Upper lobe of right lung (tissue), 1 donor: ENCODE data around the gene OCRL. TPM values are rescaled to one million over a fixed set of nuclear protein-coding genes. Genes with fewer than 3 reads are reported as not detected.

Experiments
- ATAC-seq: fragments of 200-7000 bp; cut with Tn5 transposase; one replicate; pipeline ENCODE4 v1.9.1; 2020; ENCODE audit warnings: mild to moderate bottlenecking, moderate library complexity
- DNase-seq: peaks from one replicate; pipeline ENCODE4 v3.0.0-alpha.2; 2020
- H3K27ac ChIP-seq: fragments of 200-600 bp; one replicate; pipeline ENCODE4 v1.8.0; 2022
- H3K27me3 ChIP-seq: fragments of 200-600 bp; one replicate; pipeline ENCODE4 v1.8.0; 2022; ENCODE audit warnings: mild to moderate bottlenecking
- H3K36me3 ChIP-seq: fragments of 200-600 bp; one replicate; pipeline ENCODE4 v1.8.0; 2022
- H3K4me1 ChIP-seq: fragments of 200-600 bp; one replicate; pipeline ENCODE4 v1.8.0; 2022
- H3K4me3 ChIP-seq: fragments of 200-600 bp; one replicate; pipeline ENCODE4 v1.8.0; 2022; ENCODE audit warnings: mild to moderate bottlenecking
- H3K9me3 ChIP-seq: fragments of 200-600 bp; one replicate; pipeline ENCODE4 v1.8.0; 2022
- intact Hi-C: fragments of 100-400 bp; cut with DNase I; formaldehyde crosslinking; loops from one replicate; pipeline ENCODE4 v1.11.0; 2022
- total RNA-seq: library from RNA; stranded (reverse); fragmentation: NEBNext Ultra II Directional; extraction: Animal tissue kit (Norgen Biotek cat#: 25700); gene quantifications from one replicate; pipeline ENCODE4 v1.2.1, GENCODE V29; 2021
- TF ChIP-seq, protein P1 (sequence below): fragments of 200-600 bp; IDR thresholded peaks from one replicate; pipeline ENCODE4 v1.8.0; 2022; ENCODE audit warnings: antibody characterized with exemption
- donor health status: DM: no; HTN: yes; CAD: no; lungs with severe emphysema.

OCRL gene
- total RNA-seq, 1 donor from 2014 or later: 20.5 TPM

DNA sequence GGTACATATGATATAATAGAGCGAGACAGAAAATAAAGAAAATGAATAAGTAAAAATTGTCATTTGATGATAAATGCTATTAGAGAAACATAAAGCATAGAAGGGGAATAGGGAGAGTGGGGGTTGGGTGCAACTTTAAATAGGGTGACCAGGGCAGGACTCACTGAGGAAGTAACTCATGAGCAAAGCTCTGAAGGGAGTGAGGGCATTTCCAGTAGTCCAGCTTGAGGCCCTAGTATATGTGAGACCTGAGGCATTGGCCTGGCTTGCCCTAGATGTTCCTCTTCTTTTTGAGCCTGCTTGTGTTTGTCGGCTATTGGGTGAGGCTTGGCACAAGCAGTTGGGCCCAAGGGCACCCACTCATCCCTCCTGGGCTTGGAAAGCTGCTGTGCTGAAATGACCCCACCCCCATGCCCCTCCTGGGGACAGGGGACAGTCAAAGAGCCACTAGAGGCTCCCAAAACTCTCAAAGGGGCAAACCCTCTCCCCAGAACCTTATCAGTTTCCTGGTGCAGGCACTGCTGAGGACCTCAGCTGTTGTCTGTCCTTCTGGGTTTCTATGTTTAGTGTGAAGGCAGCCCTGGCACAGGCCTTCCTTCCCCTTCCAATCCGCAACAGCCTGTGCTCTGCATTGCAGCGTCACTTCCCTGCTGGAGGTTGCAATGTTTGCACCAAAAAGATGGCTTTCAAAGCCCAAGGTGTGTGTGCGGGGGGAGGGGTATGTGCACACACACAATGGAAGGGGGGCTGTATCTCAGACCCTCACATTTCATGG, 74.6 kb downstream of the OCRL start:
- Histone ChIP-seq H3K9me3 (no peaks in the 10 kb centered on the region), H3K4me1 (no peaks in the 10 kb centered on the region), H3K36me3 (no peaks in the 10 kb centered on the region), H3K27me3 (no peaks in the 10 kb centered on the region), H3K4me3 (no peak overlapping the region), H3K27ac (no peak overlapping the region)
- TF ChIP-seq, protein P1, sequence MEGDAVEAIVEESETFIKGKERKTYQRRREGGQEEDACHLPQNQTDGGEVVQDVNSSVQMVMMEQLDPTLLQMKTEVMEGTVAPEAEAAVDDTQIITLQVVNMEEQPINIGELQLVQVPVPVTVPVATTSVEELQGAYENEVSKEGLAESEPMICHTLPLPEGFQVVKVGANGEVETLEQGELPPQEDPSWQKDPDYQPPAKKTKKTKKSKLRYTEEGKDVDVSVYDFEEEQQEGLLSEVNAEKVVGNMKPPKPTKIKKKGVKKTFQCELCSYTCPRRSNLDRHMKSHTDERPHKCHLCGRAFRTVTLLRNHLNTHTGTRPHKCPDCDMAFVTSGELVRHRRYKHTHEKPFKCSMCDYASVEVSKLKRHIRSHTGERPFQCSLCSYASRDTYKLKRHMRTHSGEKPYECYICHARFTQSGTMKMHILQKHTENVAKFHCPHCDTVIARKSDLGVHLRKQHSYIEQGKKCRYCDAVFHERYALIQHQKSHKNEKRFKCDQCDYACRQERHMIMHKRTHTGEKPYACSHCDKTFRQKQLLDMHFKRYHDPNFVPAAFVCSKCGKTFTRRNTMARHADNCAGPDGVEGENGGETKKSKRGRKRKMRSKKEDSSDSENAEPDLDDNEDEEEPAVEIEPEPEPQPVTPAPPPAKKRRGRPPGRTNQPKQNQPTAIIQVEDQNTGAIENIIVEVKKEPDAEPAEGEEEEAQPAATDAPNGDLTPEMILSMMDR: no peak
- intact Hi-C loops: no loop called here
- no peak for ATAC-seq
- DNase-seq: no peak

DNA sequence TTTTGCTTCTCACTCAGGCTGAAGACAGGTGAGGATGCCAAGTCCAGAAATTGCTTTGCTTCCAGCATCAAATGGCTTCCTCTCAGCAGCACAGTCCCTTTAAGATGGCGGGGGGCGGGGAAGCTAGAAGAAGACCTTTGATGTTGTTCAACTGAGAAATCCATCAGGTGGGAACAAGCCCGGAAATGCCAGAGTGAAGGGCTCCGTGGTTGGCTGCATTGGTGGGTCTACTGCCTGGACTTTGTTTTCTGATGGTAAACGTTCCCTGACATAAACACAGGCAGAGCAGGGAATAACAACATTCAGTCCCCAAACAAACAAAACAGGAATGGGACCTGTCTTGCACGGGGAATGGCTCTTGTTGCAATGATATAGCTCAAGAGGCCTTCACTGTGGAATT, 77.4 kb downstream of the OCRL start:
- Histone ChIP-seq H3K9me3 (no peaks in the 10 kb centered on the region), H3K27ac (no peak overlapping the region), H3K4me3 (no peak overlapping the region), H3K36me3 (no peaks in the 10 kb centered on the region), H3K27me3 (no peaks in the 10 kb centered on the region), H3K4me1 (no peaks in the 10 kb centered on the region)
- no peak for DNase-seq
- intact Hi-C loops: no loop called here
- no peak for ATAC-seq
- TF ChIP-seq, protein P1: no peak

DNA sequence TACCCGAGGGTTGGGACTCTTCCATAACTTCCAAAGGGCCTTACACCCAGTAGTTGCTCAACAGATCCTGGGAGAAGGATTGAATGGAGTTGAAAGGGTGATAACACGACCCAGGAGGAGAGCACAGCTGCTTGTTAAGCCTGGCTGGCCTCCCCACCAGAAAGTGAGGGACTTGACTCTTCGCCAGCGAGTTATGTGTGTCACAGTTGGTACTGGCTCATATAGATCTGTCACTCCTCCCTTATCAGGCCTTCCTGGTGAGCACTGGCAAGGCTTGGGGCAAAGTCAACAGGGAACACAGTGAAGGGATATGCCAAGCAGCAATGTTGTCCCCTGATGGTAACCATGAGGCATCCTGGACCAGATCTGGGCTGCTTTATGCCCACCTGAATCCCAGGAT, 78.9 kb downstream of the OCRL start:
- DNase-seq (no peak), ATAC-seq (no peak)
- H3K27ac ChIP-seq: no peak overlapping the region
- no peaks in the 10 kb centered on the region for H3K36me3 ChIP-seq
- intact Hi-C loops: no loop called here
- no peaks in the 10 kb centered on the region for H3K4me1 ChIP-seq
- H3K4me3 ChIP-seq: no peak overlapping the region
- TF ChIP-seq, protein P1: no peak
- H3K27me3 ChIP-seq: no peaks in the 10 kb centered on the region
- no peaks in the 10 kb centered on the region for H3K9me3 ChIP-seq

DNA sequence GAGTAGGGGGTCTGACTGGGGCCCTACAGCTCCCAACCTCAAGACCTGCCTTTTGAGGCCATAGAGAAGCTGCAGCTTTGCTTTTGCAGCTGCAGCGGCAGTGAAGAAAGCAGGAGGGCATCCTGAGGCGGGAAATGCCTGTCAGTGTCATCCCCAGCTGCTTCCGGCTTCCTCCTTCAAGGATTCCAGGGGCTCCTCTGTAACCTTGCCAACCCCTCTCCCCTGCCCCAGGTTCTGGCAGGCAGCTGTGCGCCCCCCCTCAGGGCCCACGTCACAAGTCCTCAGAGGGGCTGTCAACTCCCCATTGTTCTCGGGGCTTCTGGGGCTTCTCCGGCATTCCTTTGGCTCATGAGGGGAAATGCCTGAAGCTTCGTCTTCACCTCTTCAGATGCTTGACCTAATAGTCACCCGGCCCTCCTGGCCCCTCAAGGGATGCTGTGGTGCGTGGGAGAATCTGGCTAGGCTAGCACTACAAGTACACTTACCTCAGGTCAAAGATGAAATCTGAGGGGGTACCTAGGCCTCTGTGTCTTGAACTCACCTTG, 82.8 kb downstream of the OCRL start:
- Histone ChIP-seq H3K27me3 (no peaks in the 10 kb centered on the region), H3K4me3 (no peak overlapping the region), H3K4me1 (no peaks in the 10 kb centered on the region), H3K9me3 (no peaks in the 10 kb centered on the region), H3K36me3 (no peaks in the 10 kb centered on the region), H3K27ac (no peak overlapping the region)
- DNase-seq (no peak), ATAC-seq (no peak)
- TF ChIP-seq, protein P1: no peak
- intact Hi-C loops: no loop called here

DNA sequence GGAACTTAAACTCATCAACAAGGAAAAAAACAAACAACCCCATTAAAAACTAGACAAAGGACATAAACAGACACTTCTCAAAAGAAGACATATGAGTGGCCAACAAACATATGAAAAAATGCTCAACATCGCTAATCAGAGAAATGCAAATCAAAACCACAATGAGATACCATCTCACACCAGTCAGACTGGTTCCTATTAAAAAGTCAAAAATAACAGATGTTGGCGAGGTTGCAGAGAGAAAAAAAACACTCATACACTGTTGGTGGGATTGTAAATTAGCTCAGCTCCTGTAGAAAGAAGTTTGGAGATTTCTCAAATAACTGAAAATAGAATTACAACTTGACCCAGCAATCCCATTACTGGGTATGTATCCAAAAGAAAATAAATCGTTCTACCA, 86.0 kb downstream of the OCRL start:
- no peaks in the 10 kb centered on the region for H3K9me3 ChIP-seq
- no peaks in the 10 kb centered on the region for H3K27me3 ChIP-seq
- H3K4me1 ChIP-seq: no peaks in the 10 kb centered on the region
- intact Hi-C loops: no loop called here
- DNase-seq: no peak
- H3K36me3 ChIP-seq: no peaks in the 10 kb centered on the region
- H3K27ac ChIP-seq: no peak overlapping the region
- ATAC-seq: no peak
- TF ChIP-seq, protein P1: no peak
- no peak overlapping the region for H3K4me3 ChIP-seq
